GM12878 (cell line): Measurements from ENCODE around the gene CYSTM1.
A peak's percentile ranks its signal among the peaks of the same experiment; 100 is the strongest.

Experiments used
- E2F4 ChIP-seq: IDR thresholded peaks from 2 replicates; pipeline ENCODE4 v1.6.1; 2012; ENCODE audit warnings: low read depth, low read length, improper control_type of control experiment
- MXI1 ChIP-seq: fragments of 150-350 bp; IDR thresholded peaks from 2 replicates; pipeline ENCODE4 v1.6.1; 2011; ENCODE audit warnings: low read depth, mild to moderate bottlenecking, inconsistent platforms, low read length, improper control_type of control experiment
- NBN ChIP-seq: fragments of 450-650 bp; IDR thresholded peaks from 2 replicates; pipeline ENCODE4 v1.6.1; 2016
- POLR2A ChIP-seq: IDR thresholded peaks from 2 replicates; pipeline ENCODE4 v1.6.1; 2011; ENCODE audit warnings: low read depth, mild to moderate bottlenecking, low read length
- POLR2AphosphoS5 ChIP-seq: IDR thresholded peaks from 2 replicates; pipeline ENCODE4 v1.6.1; 2011; ENCODE audit warnings: mild to moderate bottlenecking, low read length, inconsistent platforms
- POU2F2 ChIP-seq: IDR thresholded peaks from 3 replicates; pipeline ENCODE4 v1.6.1; 2011; ENCODE audit warnings: low read depth, mild to moderate bottlenecking, low read length, borderline replicate concordance
- REST ChIP-seq: IDR thresholded peaks from 2 replicates; pipeline ENCODE4 v1.6.1; 2012; ENCODE audit warnings: mild to moderate bottlenecking, low read depth, low read length
- SIN3A ChIP-seq: IDR thresholded peaks from 2 replicates; pipeline ENCODE4 v1.6.1; 2012; ENCODE audit warnings: low read depth, low read length, improper control_type of control experiment
- YY1 ChIP-seq: IDR thresholded peaks from 2 replicates; pipeline ENCODE4 v1.6.1; 2011; ENCODE audit warnings: low read depth, mild to moderate bottlenecking, low read length
- ZBTB11 ChIP-seq: fragments of 450-650 bp; formaldehyde crosslinking; IDR thresholded peaks from 2 replicates; pipeline ENCODE4 v1.5.0; 2022; ENCODE audit warnings: mild to moderate bottlenecking, missing genetic modification characterization
- ZNF217 ChIP-seq: fragments of 450-650 bp; IDR thresholded peaks from 2 replicates; pipeline ENCODE4 v1.6.1; 2017; ENCODE audit warnings: antibody characterized with exemption, mild to moderate bottlenecking
- TF ChIP-seq, protein P1 (sequence below), 3 experiments: IDR thresholded peaks in 2 of 3; conservative IDR thresholded peaks in 1 of 3; 2 replicates each; pipeline ENCODE4 v1.5.1; 2011; ENCODE audit warnings: low read depth in 3 of 3, low read length in 3 of 3, mild to moderate bottlenecking in 3 of 3, control low read depth in 2 of 3, moderate library complexity in 2 of 3, inconsistent platforms in 1 of 3, mixed read lengths in 1 of 3; ENCODE audit not compliant: control insufficient read depth in 2 of 3, insufficient read depth in 1 of 3; ENCODE audit errors: extremely low read depth in 1 of 3
- TF ChIP-seq, protein P2 (sequence below): IDR thresholded peaks from 2 replicates; pipeline ENCODE4 v1.6.1; 2011; ENCODE audit warnings: borderline replicate concordance, low read depth, mild to moderate bottlenecking, moderate library complexity, mixed read lengths, low read length; ENCODE audit not compliant: insufficient read depth; ENCODE audit errors: extremely low read length

GRCh38 chr5:140242099-140242498, 67.1 kb downstream of the CYSTM1 start:
- TF ChIP-seq, protein P1, sequence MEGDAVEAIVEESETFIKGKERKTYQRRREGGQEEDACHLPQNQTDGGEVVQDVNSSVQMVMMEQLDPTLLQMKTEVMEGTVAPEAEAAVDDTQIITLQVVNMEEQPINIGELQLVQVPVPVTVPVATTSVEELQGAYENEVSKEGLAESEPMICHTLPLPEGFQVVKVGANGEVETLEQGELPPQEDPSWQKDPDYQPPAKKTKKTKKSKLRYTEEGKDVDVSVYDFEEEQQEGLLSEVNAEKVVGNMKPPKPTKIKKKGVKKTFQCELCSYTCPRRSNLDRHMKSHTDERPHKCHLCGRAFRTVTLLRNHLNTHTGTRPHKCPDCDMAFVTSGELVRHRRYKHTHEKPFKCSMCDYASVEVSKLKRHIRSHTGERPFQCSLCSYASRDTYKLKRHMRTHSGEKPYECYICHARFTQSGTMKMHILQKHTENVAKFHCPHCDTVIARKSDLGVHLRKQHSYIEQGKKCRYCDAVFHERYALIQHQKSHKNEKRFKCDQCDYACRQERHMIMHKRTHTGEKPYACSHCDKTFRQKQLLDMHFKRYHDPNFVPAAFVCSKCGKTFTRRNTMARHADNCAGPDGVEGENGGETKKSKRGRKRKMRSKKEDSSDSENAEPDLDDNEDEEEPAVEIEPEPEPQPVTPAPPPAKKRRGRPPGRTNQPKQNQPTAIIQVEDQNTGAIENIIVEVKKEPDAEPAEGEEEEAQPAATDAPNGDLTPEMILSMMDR (IDR thresholded peaks at IDR 0.05 in 2 of 3, conservative IDR thresholded peaks at IDR 0.05 in 1 of 3; ENCODE audit: control insufficient read depth in 2 of 3, extremely low read depth in 1 of 3, insufficient read depth in 1 of 3, low read depth in 3 of 3, low read length in 3 of 3): 0 out of 6 replicates have a peak, but pooled peaks of 1 of the 3 experiments have one; percentile 5
- TF ChIP-seq MXI1: no peak
- no peak for TF ChIP-seq E2F4
- no peak for TF ChIP-seq POLR2AphosphoS5
- no peak for TF ChIP-seq ZBTB11 (CRISPR knock-in tag)
- no peak for TF ChIP-seq YY1
- TF ChIP-seq POU2F2: no peak
- no peak for TF ChIP-seq REST
- TF ChIP-seq POLR2A: no peak
- no peak for TF ChIP-seq SIN3A
- TF ChIP-seq, protein P2, sequence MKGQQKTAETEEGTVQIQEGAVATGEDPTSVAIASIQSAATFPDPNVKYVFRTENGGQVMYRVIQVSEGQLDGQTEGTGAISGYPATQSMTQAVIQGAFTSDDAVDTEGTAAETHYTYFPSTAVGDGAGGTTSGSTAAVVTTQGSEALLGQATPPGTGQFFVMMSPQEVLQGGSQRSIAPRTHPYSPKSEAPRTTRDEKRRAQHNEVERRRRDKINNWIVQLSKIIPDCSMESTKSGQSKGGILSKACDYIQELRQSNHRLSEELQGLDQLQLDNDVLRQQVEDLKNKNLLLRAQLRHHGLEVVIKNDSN: no peak
- no peak for TF ChIP-seq NBN
- no peak for TF ChIP-seq ZNF217
